GM18909 (cell line): ENCODE measurements around the gene CAPSL.
"Not testable (repeated sequence)": the region's sequence is repeated elsewhere in the genome, so short reads cannot be mapped to it uniquely, and the experiment has no call there.

ENCODE experiments used
- ATAC-seq: cut with Tn5 transposase; IDR thresholded peaks from one replicate; pipeline ENCODE4 v1.9.1; 2021; ENCODE audit warnings: mild to moderate bottlenecking; ENCODE audit not compliant: unreplicated experiment, poor library complexity

CAPSL gene

GRCh38 chr5:35879096-35879495 is 59.3 kb downstream of the CAPSL start:
- no peak for ATAC-seq

- no peak for ATAC-seq
Measured at GRCh38 chr5:35878079-35878478, 60.3 kb downstream of the CAPSL start.

- no peak for ATAC-seq
Measured at GRCh38 chr5:35877655-35878054, 60.8 kb downstream of the CAPSL start.

- no peak for ATAC-seq
Measured at GRCh38 chr5:35876922-35877321, 61.5 kb downstream of the CAPSL start.

GRCh38 chr5:35876454-35876853 is 62.0 kb downstream of the CAPSL start:
- no peak for ATAC-seq

GRCh38 chr5:35870605-35871004 is 67.8 kb downstream of the CAPSL start:
- no peak for ATAC-seq

GRCh38 chr5:35869685-35870277 is 68.6 kb downstream of the CAPSL start:
- ATAC-seq, result no peak

GRCh38 chr5:35867998-35868397 is 70.4 kb downstream of the CAPSL start:
- ATAC-seq, result no peak

- ATAC-seq, result no peak
Measured at GRCh38 chr5:35863159-35863558, 75.3 kb downstream of the CAPSL start.

- ATAC-seq, result no peak
Measured at GRCh38 chr5:35862126-35862525, 76.3 kb downstream of the CAPSL start.

- ATAC-seq, result no peak
Measured at GRCh38 chr5:35861718-35862117, 76.7 kb downstream of the CAPSL start.

GRCh38 chr5:35860686-35861085 is 77.7 kb downstream of the CAPSL start:
- no peak for ATAC-seq

GRCh38 chr5:35859101-35859661 is 79.2 kb downstream of the CAPSL start:
- no peak for ATAC-seq

GRCh38 chr5:35857606-35858205 is 80.7 kb downstream of the CAPSL start:
- no peak for ATAC-seq

GRCh38 chr5:35856765-35857351 is 81.6 kb downstream of the CAPSL start, which contains the start of gene IL7R:
Gene IL7R, plus strand, starts transcription at chr5:35856891. Its CDS starts 87 bp downstream, at chr5:35856978.
- ATAC-seq, result no peak

- not testable (repeated sequence) for ATAC-seq
Measured at GRCh38 chr5:35856186-35856764, 82.1 kb downstream of the CAPSL start.

- ATAC-seq, result no peak
Measured at GRCh38 chr5:35855187-35855586, 83.2 kb downstream of the CAPSL start.
